KMS-11 (cell line): ENCODE measurements around the gene FSTL5.

ENCODE experiments used
- H2AFZ ChIP-seq: fragments of 200-600 bp; sonication (generic); 2 replicates; pipeline ENCODE4 v1.6.1; 2016; ENCODE audit warnings: antibody characterized with exemption, mixed run types, low read depth
- H3K27ac ChIP-seq: fragments of 200-600 bp; sonication (generic); 2 replicates; pipeline ENCODE4 v1.6.1; 2016; ENCODE audit warnings: mild to moderate bottlenecking, mixed run types
- H3K27me3 ChIP-seq: fragments of 200-600 bp; sonication (generic); 2 replicates; pipeline ENCODE4 v1.6.1; 2017; ENCODE audit warnings: mild to moderate bottlenecking, low read depth, mixed run types, moderate library complexity; ENCODE audit not compliant: insufficient read depth
- H3K36me3 ChIP-seq: fragments of 200-600 bp; sonication (generic); 2 replicates; pipeline ENCODE4 v1.6.1; 2017; ENCODE audit warnings: mild to moderate bottlenecking, mixed run types; ENCODE audit not compliant: insufficient read depth
- H3K4me1 ChIP-seq: fragments of 200-600 bp; sonication (generic); 2 replicates; pipeline ENCODE4 v1.6.1; 2016; ENCODE audit warnings: mild to moderate bottlenecking, low read depth, mixed run types; ENCODE audit not compliant: poor library complexity, severe bottlenecking
- H3K4me2 ChIP-seq: fragments of 200-600 bp; sonication (generic); 2 replicates; pipeline ENCODE4 v1.7.0; 2016; ENCODE audit warnings: mild to moderate bottlenecking, mixed run types
- H3K4me3 ChIP-seq: fragments of 200-600 bp; sonication (generic); IDR thresholded peaks from 2 replicates; pipeline ENCODE4 v1.6.1; 2017; ENCODE audit warnings: low read depth, low read length, mixed read lengths; ENCODE audit not compliant: insufficient read depth
- H3K79me2 ChIP-seq: fragments of 200-600 bp; sonication (generic); 2 replicates; pipeline ENCODE4 v1.6.1; 2016; ENCODE audit warnings: low read depth, mixed run types; ENCODE audit not compliant: insufficient read depth
- H3K9ac ChIP-seq: fragments of 200-600 bp; sonication (generic); 2 replicates; pipeline ENCODE4 v1.6.1; 2016; ENCODE audit warnings: mild to moderate bottlenecking, mixed run types
- H4K20me1 ChIP-seq: fragments of 200-600 bp; sonication (generic); 2 replicates; pipeline ENCODE4 v1.6.1; 2016; ENCODE audit warnings: mild to moderate bottlenecking, mixed run types; ENCODE audit not compliant: insufficient read depth
- TF ChIP-seq, protein P1 (sequence below): fragments of 200-600 bp; sonication (generic); conservative IDR thresholded peaks from 2 replicates; pipeline ENCODE4 v1.6.1; 2017; ENCODE audit warnings: low read depth, mild to moderate bottlenecking, antibody characterized with exemption, low read length, moderate library complexity, mixed read lengths

FSTL5 gene

DNA sequence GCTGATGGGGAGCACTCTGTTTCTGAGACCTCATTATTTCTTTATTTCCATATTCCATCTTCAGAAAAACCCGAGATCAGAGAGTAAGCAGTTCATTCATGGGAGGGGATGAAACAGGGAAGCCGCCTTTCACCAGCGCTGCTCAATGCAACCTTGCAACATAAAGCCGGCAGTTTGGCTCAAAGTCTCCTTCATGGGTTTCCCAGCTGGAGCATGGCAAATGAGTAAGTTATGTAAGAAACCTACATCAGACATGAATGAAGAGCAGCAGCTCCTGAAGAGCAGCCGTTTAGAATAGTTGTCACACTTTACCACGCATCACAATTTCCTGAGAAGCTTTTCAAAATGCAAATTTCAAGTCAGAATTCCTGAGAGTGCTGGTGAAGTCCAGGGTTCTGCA is 578.8 kb downstream of the FSTL5 start:
- H2AFZ ChIP-seq: no peak overlapping the region
- H3K9ac ChIP-seq: no peak overlapping the region
- H3K36me3 ChIP-seq: no peaks in the 10 kb centered on the region
- no peak overlapping the region for H3K27ac ChIP-seq
- no peak overlapping the region for H3K4me2 ChIP-seq
- H3K27me3 ChIP-seq: no peaks in the 10 kb centered on the region
- TF ChIP-seq, protein P1, sequence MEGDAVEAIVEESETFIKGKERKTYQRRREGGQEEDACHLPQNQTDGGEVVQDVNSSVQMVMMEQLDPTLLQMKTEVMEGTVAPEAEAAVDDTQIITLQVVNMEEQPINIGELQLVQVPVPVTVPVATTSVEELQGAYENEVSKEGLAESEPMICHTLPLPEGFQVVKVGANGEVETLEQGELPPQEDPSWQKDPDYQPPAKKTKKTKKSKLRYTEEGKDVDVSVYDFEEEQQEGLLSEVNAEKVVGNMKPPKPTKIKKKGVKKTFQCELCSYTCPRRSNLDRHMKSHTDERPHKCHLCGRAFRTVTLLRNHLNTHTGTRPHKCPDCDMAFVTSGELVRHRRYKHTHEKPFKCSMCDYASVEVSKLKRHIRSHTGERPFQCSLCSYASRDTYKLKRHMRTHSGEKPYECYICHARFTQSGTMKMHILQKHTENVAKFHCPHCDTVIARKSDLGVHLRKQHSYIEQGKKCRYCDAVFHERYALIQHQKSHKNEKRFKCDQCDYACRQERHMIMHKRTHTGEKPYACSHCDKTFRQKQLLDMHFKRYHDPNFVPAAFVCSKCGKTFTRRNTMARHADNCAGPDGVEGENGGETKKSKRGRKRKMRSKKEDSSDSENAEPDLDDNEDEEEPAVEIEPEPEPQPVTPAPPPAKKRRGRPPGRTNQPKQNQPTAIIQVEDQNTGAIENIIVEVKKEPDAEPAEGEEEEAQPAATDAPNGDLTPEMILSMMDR: no peak
- H3K4me1 ChIP-seq: peaks cover 4% of the 10 kb centered on the region
- H4K20me1 ChIP-seq: no peaks in the 10 kb centered on the region
- H3K4me3 ChIP-seq: no peak overlapping the region
- no peaks in the 10 kb centered on the region for H3K79me2 ChIP-seq

DNA sequence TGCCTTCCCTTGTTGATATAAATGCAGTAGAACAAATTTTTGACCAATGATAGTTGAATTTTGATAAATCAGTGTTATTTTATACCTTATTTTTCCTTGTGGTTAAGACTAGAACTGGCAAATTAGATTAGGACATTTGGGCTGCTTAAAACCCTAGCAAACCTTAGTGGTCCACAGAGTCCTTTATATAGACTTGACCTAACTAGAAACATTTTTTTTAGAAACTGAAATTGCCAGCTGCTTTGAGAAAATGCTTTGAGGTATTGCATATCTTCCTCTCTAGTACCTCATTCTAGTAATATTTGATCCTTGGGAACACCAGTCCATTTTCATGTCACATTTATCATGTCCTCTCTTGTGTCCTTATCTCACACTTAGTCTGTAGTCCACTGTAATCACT is 580.3 kb downstream of the FSTL5 start:
- Histone ChIP-seq H3K36me3 (no peaks in the 10 kb centered on the region), H2AFZ (no peak overlapping the region), H3K4me2 (no peak overlapping the region), H3K27ac (no peak overlapping the region), H3K9ac (no peak overlapping the region), H3K27me3 (no peaks in the 10 kb centered on the region), H3K79me2 (no peaks in the 10 kb centered on the region), H3K4me1 (peaks cover 4% of the 10 kb centered on the region), H3K4me3 (no peak overlapping the region), H4K20me1 (no peaks in the 10 kb centered on the region)
- TF ChIP-seq, protein P1: no peak

DNA sequence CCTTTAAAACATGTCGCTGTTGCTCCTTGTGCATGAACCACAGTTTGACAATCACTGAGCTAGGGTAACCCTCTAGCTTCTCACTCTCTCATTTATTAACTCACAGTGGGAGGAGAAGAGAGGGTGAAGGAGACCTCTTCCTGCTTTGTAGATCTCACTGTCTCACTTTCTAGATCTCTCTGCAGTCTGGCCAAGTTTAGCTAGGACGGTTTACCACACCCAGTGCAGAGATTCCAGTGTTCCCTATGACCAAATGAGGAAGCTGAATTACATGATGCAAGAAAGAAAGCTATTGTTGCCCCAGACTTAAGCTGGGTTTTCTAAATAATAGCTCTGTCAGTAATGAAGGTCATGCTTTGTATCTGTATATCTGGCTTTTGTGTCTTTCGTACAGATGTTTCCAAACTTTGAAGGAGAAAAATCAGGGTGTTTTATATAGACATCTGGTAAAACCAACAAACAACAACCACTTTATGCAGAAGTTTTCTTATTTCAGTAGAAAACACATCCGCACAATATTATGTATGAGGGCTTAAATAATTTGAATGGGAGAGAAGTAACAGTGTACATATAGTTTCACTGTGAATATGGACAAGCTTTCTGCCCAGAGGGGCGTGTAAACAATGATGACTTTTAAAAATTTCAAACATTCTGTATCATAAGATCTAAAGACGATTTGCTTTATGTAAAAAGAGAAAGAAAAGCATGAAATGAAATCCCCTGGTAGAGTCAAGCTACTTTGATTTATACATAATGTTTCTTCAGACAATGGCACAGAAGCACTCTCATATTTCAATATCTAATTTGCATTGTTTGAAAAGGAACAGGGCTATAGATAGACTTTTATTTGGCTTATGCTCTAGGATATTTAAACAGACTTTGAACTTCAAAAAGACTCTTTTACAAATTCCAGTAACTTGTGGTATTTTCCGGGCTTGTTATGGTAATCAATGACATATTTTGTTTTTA is 582.3 kb downstream of the FSTL5 start:
- H3K36me3 ChIP-seq: no peaks in the 10 kb centered on the region
- no peak overlapping the region for H3K4me2 ChIP-seq
- no peak overlapping the region for H3K9ac ChIP-seq
- H3K4me1 ChIP-seq: peaks cover 4% of the 10 kb centered on the region
- H3K4me3 ChIP-seq: no peak overlapping the region
- no peaks in the 10 kb centered on the region for H3K79me2 ChIP-seq
- no peaks in the 10 kb centered on the region for H4K20me1 ChIP-seq
- no peaks in the 10 kb centered on the region for H3K27me3 ChIP-seq
- no peak overlapping the region for H2AFZ ChIP-seq
- H3K27ac ChIP-seq: no peak overlapping the region
- TF ChIP-seq, protein P1: no peak

DNA sequence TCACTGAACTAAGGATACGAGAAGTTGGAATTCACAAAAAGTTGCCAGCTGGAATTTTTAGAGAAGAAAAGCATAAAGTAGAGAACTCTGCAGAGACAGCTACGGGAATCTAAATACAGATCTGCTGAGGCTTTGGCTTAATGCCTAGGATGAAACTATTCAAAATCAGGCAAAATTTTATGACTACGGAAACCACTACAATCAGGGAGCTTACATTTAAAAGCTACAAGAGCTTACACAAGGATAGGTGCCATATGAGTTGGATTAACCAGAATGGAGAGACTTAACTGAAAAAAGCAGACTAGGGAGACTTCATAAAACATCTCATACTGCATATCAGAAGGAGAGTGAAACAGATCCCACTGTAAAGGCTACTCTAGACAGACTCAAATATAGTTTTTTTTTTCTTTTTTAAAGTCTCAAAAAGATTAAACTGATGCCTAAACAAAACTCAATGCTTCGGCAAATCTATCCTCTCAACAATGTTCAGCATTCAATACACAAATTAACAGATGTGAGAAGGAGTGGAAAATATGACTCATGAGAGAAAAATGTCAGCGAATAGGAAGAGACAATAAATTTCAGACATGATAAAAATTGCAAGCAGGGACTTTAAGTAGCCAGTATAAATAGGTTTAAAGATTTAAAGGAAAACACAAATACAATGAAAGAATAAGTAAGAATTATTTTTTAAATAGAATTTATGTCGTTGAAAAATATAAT is 586.1 kb downstream of the FSTL5 start:
- no peak overlapping the region for H3K9ac ChIP-seq
- H3K27ac ChIP-seq: no peak overlapping the region
- H3K4me2 ChIP-seq: no peak overlapping the region
- TF ChIP-seq, protein P1: no peak
- no peak overlapping the region for H3K4me3 ChIP-seq
- H4K20me1 ChIP-seq: no peaks in the 10 kb centered on the region
- H3K79me2 ChIP-seq: no peaks in the 10 kb centered on the region
- H3K27me3 ChIP-seq: no peaks in the 10 kb centered on the region
- H3K36me3 ChIP-seq: no peaks in the 10 kb centered on the region
- no peak overlapping the region for H2AFZ ChIP-seq
- H3K4me1 ChIP-seq: no peaks in the 10 kb centered on the region
